ENCODE results near the gene ANKRD16.
"Not testable (repeated sequence)": the region's sequence is repeated elsewhere in the genome, so short reads cannot be mapped to it uniquely, and the experiment has no call there.

Gene ANKRD16

DNA sequence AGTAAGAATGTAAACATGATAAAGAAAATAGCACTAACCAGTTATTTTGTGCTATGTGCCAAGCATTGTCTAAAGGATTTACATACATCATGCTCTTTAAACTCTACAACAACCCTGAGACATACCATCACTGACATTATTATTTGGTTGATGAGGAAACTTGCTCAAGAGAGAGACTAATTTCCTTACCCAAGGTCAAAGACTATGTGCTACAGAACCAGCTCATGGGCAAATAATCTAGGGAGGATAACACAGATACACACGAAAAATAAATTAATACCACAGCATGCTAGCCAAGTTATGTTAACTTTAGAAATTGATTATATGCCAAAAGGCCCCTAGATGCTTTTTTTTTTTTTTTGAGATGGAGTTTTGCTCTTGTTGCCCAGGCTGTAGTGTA, 2.7 kb downstream of the ANKRD16 start:
- TF ChIP-seq MYC (IDR thresholded peaks at IDR 0.05; ENCODE audit: low read depth, low read length), result no peak
- no peak for TF ChIP-seq CTCF (IDR thresholded peaks at IDR 0.05; ENCODE audit: low read depth, low read length)
- TF ChIP-seq MAX (IDR thresholded peaks at IDR 0.05; ENCODE audit: low read depth, low read length), result no peak
- TF ChIP-seq POLR2A (IDR thresholded peaks at IDR 0.05; ENCODE audit: extremely low read depth, insufficient read length), result no peak
- no peak for DNase-seq (ENCODE audit: low read depth)
- H3K4me3 ChIP-seq (ENCODE audit: low read depth, low read length), result no peak overlapping the region

GRCh38 chr10:5885619-5886018, 4.1 kb downstream of the ANKRD16 start:
- TF ChIP-seq CTCF (IDR thresholded peaks at IDR 0.05; ENCODE audit: low read depth, low read length) (no peak), MYC (IDR thresholded peaks at IDR 0.05; ENCODE audit: low read depth, low read length) (no peak), POLR2A (IDR thresholded peaks at IDR 0.05; ENCODE audit: extremely low read depth, insufficient read length) (no peak), MAX (IDR thresholded peaks at IDR 0.05; ENCODE audit: low read depth, low read length) (no peak)
- no peak overlapping the region for H3K4me3 ChIP-seq (ENCODE audit: low read depth, low read length)
- DNase-seq (ENCODE audit: low read depth), result no peak

DNA sequence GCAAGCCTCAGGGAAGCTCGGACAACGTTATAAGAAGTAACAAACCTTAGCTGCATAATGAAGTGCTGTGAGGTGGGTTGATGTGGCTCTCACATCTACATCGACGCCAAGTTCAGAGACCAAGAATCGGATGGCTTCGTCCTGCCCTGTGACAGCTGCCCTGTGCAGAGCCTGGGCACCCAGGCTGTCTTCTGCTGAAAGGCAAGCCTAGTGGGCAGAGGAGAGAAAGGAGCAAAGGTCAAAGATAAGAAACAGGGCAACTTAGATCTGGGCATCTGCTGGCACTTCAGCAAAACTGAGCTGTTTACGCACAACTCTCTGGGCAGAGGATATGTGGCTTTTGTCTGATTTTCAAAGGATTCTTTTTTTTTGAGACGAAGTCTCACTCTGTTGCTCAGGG, 6.7 kb downstream of the ANKRD16 start:
- no peak overlapping the region for H3K4me3 ChIP-seq (ENCODE audit: low read depth, low read length)
- no peak for TF ChIP-seq MAX (IDR thresholded peaks at IDR 0.05; ENCODE audit: low read depth, low read length)
- no peak for TF ChIP-seq CTCF (IDR thresholded peaks at IDR 0.05; ENCODE audit: low read depth, low read length)
- TF ChIP-seq MYC (IDR thresholded peaks at IDR 0.05; ENCODE audit: low read depth, low read length), result no peak
- no peak for TF ChIP-seq POLR2A (IDR thresholded peaks at IDR 0.05; ENCODE audit: extremely low read depth, insufficient read length)
- no peak for DNase-seq (ENCODE audit: low read depth)

DNA sequence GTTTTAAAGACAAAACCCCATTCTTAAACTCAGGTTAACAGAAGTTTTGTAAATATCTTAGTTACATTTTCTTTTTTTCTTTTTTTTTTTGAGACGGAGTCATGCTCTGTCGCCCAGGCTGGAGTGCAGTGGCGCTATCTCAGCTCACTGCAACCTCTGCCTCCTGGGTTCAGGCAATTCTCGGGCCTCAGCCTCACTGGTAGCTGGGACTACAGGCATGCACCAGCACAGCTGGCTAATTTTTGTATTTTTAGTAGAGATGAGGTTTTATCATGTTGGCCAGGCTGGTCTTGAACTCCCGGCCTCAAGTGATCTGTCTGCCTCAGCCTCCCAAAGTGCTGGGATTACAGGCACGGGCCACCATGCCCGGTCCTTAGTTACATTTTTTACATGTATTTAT, 12.7 kb downstream of the ANKRD16 start:
- DNase-seq (ENCODE audit: low read depth); H3K4me3 ChIP-seq (ENCODE audit: low read depth, low read length): not testable (repeated sequence)

DNA sequence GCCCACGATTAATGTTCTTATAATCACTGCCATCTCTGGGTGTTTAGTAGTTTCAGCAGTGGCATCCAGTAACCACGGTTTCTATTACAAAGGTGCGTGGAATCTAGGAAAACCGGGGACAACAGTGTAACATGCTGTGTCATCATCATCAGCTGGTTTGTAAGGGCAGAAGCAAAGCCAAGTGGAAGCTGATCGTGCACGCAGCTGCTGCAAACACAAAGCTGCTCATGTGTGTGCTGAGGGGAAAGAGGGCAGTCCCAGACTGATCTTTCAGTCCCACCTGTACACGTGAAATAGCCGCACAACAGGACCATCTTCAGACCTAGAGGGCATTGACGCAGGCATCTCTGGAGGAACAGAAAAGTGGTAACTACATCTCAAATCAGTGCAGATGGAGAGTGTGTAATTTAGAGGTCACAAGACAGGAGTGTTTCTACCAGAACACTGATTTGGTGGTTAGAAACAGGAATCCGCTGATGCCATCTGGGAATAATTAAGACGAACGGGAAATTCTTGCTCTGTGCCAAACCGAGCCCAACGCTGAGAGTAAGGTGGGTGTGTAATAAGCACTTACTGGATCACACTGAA, 13.4 kb downstream of the ANKRD16 start:
- H3K4me3 ChIP-seq (ENCODE audit: low read depth, low read length), result no peak overlapping the region
- no peak for DNase-seq (ENCODE audit: low read depth)
- no peak for TF ChIP-seq CTCF (IDR thresholded peaks at IDR 0.05; ENCODE audit: low read depth, low read length)
- TF ChIP-seq MYC (IDR thresholded peaks at IDR 0.05; ENCODE audit: low read depth, low read length), result no peak
- TF ChIP-seq POLR2A (IDR thresholded peaks at IDR 0.05; ENCODE audit: extremely low read depth, insufficient read length), result no peak
- TF ChIP-seq MAX (IDR thresholded peaks at IDR 0.05; ENCODE audit: low read depth, low read length), result no peak

DNA sequence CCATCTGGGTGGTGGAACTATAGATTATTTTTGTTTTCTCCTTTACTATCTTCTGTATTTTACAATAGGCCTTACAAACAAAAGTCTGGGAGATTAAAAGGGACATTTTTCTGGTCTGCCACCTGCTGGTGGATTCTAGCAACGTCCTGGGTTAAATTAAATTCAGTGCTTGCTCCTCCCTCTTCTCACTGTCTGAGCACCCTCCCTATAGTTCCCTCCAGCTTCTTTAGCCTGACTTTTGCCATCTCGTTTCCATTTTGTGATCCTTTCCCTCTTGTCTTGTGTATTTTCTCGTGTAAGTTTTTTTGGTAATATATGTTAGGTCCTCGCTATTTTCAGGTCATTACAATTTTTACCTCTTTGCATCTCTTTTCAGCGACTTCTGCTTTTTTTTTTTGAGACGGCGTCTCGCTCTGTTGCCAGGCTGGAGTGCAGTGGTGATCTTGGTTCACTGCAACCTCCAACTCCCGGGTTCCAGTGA, 16.1 kb downstream of the ANKRD16 start:
- H3K4me3 ChIP-seq (ENCODE audit: low read depth, low read length), result no peak overlapping the region
- TF ChIP-seq CTCF (IDR thresholded peaks at IDR 0.05; ENCODE audit: low read depth, low read length) (peak; percentile 46), POLR2A (IDR thresholded peaks at IDR 0.05; ENCODE audit: extremely low read depth, insufficient read length) (no peak), MAX (IDR thresholded peaks at IDR 0.05; ENCODE audit: low read depth, low read length) (no peak), MYC (IDR thresholded peaks at IDR 0.05; ENCODE audit: low read depth, low read length) (no peak)

More for the DNA sequence above, 16.1 kb downstream of the ANKRD16 start:
- DNase-seq (ENCODE audit: low read depth), result peak; percentile 68
